ENCODE results near the gene PCNX1.

Gene PCNX1

GRCh38 chr14:70889555-70889954 is 17.7 kb upstream of the PCNX1 start:
- no peak for DNase-seq

DNA sequence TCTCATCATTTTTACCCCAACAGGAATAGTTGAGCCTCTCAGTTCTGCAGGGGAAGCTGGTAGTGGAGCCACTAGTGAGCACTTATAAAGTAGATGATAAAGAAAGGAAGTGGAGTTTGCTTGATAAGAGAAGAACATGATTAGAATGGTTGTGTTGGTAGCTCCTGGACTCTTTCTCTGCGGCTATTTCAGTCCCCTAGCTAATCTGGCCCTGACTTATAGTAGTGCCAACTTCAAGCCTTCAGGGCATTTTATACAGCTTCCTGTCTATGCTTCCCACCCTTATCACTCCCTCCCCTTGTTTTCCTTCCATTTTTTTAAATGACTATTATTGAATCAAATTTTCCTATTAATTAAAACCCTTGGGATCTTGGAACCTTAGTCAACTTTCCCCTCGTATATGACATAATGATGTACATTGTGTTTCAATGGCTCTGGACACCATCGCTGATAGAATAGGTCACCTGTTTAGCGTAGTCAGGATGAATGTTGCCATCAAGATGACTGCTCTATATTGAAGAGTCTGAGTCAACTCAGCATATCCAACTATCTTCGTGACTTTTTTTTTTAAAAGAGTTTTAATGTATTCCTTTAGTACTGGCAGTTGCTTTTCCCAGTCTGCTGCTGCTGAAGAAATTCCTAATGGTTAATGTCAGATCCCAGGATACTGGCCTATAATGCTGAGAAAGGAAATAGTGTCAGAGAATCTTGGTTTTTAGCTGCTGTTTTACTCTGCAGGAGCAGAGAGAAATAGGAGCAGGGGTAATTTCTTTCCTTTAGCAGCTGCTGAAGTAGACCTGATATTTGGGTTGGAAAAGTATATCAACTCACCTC is 16.2 kb upstream of the PCNX1 start:
- DNase-seq = no peak

DNA sequence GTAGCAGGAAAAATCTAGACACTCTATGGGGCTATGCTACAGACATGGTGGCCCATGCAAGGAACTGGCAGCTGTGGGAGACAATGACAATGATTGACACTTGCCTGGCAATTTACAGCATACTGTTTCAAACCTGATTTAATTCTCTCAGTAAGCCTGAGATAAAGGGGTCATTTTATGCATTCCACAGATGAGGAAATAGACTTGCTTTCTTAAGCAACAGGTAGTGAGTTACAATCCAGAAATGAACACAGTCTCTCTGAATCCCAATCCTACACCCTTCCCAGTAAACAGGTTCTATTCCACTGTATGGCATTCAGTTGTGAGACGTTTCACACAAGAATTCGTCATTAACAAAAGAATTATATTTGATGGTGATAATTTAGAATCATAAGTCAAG is 15.5 kb upstream of the PCNX1 start:
- DNase-seq = no peak

- no peak for DNase-seq
Observed at GRCh38 chr14:70893062-70893845, 14.0 kb upstream of the PCNX1 start.

GRCh38 chr14:70893858-70894291 is 13.4 kb upstream of the PCNX1 start:
- DNase-seq = no peak

- DNase-seq = no peak
Observed at GRCh38 chr14:70894868-70895267, 12.4 kb upstream of the PCNX1 start.

GRCh38 chr14:70896317-70896716 is 10.9 kb upstream of the PCNX1 start:
- no peak for DNase-seq

DNA sequence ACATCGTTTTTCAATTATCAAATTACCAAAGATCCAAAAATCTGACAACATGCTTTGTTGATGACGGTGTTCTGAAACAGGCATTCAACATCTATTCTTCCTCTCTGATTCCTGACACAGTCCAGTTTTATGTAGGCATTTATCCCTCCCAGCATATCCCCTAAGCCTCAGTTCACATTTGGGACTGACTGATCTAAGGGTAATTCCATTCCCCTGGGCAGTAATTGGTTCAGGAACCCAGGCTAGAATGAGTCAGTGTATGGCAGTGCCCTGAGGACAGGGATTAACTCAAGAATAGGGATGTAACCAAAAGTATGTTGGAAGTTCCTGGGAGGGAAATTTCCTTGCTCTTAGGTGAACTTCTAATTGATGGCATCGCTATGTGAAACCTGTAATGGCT is 10.3 kb upstream of the PCNX1 start:
- no peak for DNase-seq

GRCh38 chr14:70897464-70897863 is 9.8 kb upstream of the PCNX1 start:
- DNase-seq = no peak

GRCh38 chr14:70898111-70898745 is 9.0 kb upstream of the PCNX1 start:
- no peak for DNase-seq

DNA sequence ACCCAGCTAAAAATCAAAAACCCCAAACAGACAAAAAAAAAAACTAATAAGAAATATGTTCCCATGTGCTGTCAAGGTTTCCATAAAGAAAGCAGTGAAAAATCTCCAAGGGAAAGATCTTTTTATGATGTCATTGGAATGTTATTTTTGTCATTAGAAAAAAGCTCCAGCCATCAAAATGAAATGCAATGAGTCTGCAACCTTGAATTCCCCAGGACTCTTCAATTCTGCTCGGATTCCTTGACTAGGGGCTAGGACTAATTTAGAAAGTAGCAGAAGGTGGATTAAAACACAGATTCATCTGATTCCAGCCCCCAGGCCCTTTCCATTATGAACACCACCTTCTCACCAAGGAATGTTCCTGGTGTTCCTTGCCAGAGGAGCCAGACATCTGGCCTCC is 6.0 kb upstream of the PCNX1 start:
- DNase-seq = no peak

GRCh38 chr14:70902184-70902583 is 5.1 kb upstream of the PCNX1 start:
- no peak for DNase-seq

DNA sequence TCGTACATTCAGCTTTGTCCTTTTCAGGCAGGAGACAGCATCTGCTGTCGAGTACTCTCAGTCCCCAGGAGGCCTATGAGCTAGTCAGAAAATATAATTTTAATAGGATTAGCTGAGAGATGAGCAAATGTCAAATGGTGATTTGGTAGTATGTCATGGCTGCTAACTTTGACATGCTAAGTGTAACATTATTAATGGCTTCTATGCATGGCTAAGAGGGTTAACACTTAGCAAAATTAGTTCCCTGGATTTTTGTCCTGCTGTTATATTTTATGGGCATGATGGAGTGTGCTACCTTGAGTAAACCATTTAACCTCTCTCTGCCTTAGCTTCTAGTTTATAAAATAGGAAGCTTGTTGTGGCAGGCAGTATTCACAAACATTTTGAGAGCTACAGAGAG is 2.9 kb upstream of the PCNX1 start:
- DNase-seq = no peak

- no peak for DNase-seq
Observed at GRCh38 chr14:70905301-70905700, 2.0 kb upstream of the PCNX1 start.

GRCh38 chr14:70906793-70907175 is 475 bp upstream of the PCNX1 start:
- no peak for DNase-seq

GRCh38 chr14:70907996-70908934 is 1.0 kb downstream of the PCNX1 start:
- peak; percentile 47 for DNase-seq

- no peak for DNase-seq
Observed at GRCh38 chr14:70908935-70909641, 1.8 kb downstream of the PCNX1 start.

DNA sequence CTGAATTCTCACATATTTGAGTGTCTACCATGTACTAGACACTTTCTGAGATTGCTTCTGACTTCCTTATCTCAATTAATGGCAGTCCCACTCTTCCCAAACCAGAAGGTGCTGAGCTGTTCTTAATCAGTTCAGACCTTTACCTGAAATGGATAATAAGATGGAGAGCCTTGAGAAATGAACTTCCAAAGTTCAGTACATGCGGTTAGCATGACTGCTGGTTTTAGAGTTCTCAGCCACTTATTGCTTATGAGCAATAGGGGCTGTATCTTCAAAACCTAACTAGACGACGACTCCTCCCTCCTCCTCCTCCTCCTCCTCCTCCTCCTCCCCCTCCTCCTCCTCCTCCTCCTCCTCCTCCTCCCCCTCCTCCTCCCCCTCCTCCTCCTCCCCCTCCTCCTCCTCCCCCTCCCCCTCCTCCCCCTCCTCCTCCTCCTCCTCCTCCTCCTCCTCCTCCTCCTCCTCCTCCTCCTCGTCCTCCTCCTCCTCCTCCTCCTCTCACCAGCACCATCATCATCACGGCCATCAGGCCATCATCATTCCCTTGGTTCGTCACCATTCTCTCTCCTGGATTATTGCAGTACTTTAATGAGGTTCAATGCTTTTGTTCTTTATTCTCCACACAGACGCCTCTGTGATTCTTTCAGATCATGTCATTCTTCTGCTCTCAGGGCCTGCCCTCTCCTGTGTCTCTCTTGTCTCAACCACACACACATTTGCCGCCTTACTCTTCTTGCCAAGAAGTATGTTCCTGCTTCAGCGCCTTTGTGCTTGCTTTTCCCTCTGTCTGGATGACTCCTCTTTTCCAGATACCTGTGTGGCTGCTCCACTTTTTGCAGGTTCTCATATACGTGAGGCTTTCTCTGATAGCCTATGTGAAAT is 2.7 kb downstream of the PCNX1 start:
- no peak for DNase-seq

DNA sequence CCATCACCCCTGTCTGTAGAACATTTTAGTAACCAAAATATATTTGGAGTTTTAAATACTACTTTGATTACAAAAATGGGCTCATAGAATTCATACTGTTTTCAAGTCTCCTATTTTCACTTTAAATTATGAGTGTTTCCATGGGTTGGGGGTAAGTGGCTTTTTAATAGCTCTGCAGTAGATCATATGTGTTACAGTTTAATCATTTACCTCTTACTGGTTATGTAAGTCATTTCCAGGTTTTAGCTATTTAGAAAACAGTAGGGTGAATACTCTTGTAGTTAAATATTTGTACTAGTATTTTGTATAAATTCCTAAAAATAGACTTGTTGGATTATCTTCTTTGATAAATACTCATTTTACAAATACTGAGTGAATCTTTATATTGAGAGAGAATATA is 8.2 kb downstream of the PCNX1 start:
- no peak for DNase-seq

DNA sequence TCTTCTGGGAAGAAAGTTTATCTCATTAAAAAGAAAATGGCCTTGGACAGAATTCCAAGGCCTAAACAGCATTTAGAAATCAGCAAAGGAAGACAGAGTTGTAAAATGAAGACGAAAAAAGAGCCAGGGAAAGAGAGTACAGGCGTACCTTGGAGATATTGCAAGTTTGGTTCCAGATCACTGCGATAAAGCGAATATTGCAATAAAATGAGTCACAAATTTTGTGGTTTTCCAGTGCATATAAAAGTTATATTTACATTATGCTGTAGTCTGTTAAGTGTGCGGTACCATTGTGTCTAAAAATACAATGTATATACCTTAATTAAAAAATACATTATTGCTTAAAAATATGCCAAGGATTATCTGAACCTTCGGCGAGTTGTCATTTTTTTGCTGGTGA is 9.0 kb downstream of the PCNX1 start:
- DNase-seq = no peak

DNA sequence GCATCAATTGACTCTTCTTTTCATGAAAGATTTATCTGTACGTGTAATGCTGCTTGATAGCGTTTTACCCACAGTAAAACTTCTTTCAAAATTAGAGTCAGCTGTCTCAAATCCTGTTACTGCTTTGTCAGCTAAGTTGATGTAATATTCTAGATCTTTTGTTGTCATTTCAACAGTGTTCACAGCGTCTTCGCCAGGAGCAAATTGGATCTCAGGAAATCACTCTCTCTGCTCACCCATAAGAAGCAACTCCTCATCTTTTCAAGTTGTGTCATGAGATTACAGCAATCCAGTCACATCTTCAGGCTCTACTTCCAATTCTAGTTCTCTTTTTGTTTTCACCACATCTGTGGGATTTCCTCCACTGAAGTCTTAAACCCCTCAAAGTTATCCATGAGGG is 9.5 kb downstream of the PCNX1 start:
- DNase-seq = no peak
